Rectal smooth muscle tissue (tissue), 1 donor: ENCODE data around the gene KCNIP1.

Experiments used
- H3K27ac ChIP-seq: one replicate; pipeline ENCODE4 v1.7.0; 2013; ENCODE audit warnings: low read depth, low read length, inconsistent platforms
- H3K27me3 ChIP-seq: one replicate; pipeline ENCODE4 v1.7.0; 2013; ENCODE audit warnings: low read length; ENCODE audit not compliant: control insufficient read depth, insufficient read depth
- H3K36me3 ChIP-seq: one replicate; pipeline ENCODE4 v1.7.0; 2013; ENCODE audit warnings: low read length; ENCODE audit not compliant: control insufficient read depth, insufficient read depth
- H3K4me1 ChIP-seq: one replicate; pipeline ENCODE4 v1.7.0; 2013; ENCODE audit warnings: low read length; ENCODE audit not compliant: control insufficient read depth, insufficient read depth
- H3K4me3 ChIP-seq: one replicate; pipeline ENCODE4 v1.7.0; 2013; ENCODE audit warnings: low read length
- H3K9ac ChIP-seq: one replicate; pipeline ENCODE4 v1.7.0; 2013; ENCODE audit warnings: low read length

The KCNIP1 gene

DNA sequence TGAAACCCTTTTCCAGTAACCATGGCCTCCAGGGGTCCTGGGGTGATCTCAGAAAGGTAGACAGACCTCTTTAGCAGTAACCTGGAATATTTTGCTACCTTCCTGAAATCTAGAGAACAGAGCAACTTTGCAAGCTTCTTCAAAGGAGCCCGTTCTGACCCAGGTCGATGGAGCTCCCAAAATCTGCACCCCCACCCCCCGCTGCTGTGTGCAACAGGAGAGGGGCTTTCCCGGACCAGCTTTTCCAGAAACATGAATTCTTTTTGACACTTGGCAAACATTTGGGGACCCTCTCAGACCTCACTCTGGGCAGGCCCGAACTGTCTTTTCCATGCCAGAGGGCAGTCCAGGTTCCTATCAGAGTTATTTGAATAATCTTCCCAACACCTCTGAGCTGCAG lies 65.3 kb downstream of the KCNIP1 start:
- Histone ChIP-seq H3K36me3 (no peaks in the 10 kb centered on the region), H3K9ac (no peak overlapping the region), H3K4me3 (no peak overlapping the region), H3K27ac (no peak overlapping the region), H3K27me3 (no peaks in the 10 kb centered on the region), H3K4me1 (no peaks in the 10 kb centered on the region)

DNA sequence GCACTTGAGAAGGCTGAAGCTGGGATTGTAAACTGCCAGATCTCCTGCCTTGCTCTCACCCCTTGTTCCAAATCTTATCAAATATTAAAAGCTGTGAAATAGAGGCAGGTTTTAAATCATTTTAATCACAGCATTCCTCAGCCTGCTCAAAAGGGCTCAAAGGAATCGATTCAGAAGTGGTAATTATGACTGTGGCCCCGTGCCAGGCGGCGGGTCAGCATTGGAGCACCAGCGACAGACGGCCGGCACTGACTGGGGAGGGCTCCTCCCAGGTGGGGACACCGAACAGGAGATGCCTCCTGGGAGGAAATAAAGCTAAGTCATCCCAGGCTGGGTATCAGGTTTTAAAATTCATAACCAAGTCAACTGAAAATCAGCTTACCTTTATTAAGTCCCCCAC lies 66.7 kb downstream of the KCNIP1 start:
- Histone ChIP-seq H3K4me3 (no peak overlapping the region), H3K9ac (no peak overlapping the region), H3K27me3 (no peaks in the 10 kb centered on the region), H3K27ac (no peak overlapping the region), H3K36me3 (no peaks in the 10 kb centered on the region), H3K4me1 (no peaks in the 10 kb centered on the region)

- H3K27me3 ChIP-seq, result no peaks in the 10 kb centered on the region
- H3K4me3 ChIP-seq, result no peak overlapping the region
- H3K9ac ChIP-seq, result no peak overlapping the region
- no peaks in the 10 kb centered on the region for H3K36me3 ChIP-seq
- H3K4me1 ChIP-seq, result no peaks in the 10 kb centered on the region
- H3K27ac ChIP-seq, result no peak overlapping the region
These were observed 67.5 kb downstream of the KCNIP1 start for GRCh38 chr5:170571281-170571731.

DNA sequence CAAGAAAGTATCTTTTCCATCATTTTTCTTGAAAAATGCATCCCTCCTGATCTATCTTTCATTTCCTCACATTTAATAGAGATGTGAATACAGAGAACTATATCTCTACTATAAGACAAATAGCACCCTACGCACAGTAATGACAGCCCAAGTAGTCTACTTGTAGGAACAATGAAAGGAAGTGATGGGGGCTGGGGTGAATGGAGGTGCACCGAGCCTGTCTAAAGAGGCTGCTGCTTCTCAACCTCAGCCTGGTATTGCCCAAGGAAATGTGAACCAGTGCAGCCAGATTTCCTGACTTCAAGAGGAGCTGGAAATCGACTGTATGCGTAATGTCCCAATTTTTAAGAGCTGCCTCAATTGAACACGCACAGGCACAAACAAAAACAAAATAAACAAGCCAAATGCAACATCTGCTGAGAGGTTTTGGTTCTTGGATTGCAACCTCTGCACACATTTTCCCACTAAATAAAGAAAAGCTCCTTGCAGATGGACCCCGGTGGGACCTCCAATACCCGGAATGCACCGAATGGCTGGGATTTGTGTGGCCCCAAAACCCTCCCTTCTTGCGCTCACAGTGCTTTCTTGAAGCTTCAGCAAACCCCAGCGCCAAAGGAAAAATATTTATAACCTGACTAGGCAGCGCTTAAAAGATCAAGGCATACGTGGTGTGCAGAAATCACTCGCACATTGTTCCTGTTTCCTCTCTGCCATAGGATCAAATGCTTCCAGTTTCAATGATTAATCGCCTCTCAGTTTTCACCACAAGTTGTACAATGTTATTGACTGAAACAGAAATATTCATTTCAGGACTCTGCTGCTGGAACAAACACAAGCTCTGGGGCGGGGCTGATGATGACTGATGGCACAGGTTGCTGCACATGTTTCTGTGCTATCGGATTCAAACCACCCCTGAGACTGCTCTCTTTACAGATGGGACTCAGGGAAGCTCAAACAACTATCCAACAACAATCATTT lies 68.3 kb downstream of the KCNIP1 start:
- H3K4me3 ChIP-seq, result no peak overlapping the region
- no peaks in the 10 kb centered on the region for H3K27me3 ChIP-seq

DNA sequence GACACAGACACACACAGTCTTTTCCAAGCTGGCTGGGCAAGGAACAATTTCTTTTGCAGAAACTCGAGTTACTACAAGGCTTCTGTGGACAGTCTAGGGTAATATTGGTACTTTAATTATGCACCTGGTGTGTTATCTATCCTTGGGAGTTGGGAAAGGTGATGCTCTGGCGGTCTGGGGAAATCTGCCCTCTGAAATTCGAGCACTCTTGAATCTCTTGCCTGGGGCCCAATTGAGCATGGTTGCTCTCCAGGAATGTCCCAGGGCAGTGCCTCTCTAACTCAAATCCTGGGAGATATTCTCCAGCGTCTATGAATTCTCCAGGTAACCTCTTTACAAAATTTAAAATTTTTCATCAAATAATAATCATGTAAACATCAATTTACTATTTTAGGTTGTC lies 69.3 kb downstream of the KCNIP1 start:
- no peak overlapping the region for H3K9ac ChIP-seq
- no peak overlapping the region for H3K4me3 ChIP-seq
- no peaks in the 10 kb centered on the region for H3K4me1 ChIP-seq
- no peak overlapping the region for H3K27ac ChIP-seq
- no peaks in the 10 kb centered on the region for H3K27me3 ChIP-seq
- H3K36me3 ChIP-seq, result no peaks in the 10 kb centered on the region

More for the DNA sequence above, 68.3 kb downstream of the KCNIP1 start:
- no peak overlapping the region for H3K9ac ChIP-seq
- no peaks in the 10 kb centered on the region for H3K4me1 ChIP-seq
- no peak overlapping the region for H3K27ac ChIP-seq
- no peaks in the 10 kb centered on the region for H3K36me3 ChIP-seq

GRCh38 chr5:170573660-170574059 lies 69.8 kb downstream of the KCNIP1 start:
- no peaks in the 10 kb centered on the region for H3K27me3 ChIP-seq
- H3K4me3 ChIP-seq, result no peak overlapping the region
- no peaks in the 10 kb centered on the region for H3K36me3 ChIP-seq
- no peaks in the 10 kb centered on the region for H3K4me1 ChIP-seq
- H3K9ac ChIP-seq, result no peak overlapping the region
- H3K27ac ChIP-seq, result no peak overlapping the region

- no peak overlapping the region for H3K27ac ChIP-seq
- no peak overlapping the region for H3K9ac ChIP-seq
- H3K4me3 ChIP-seq, result no peak overlapping the region
These were observed 73.0 kb downstream of the KCNIP1 start for GRCh38 chr5:170576602-170577535.

GRCh38 chr5:170579601-170580000 lies 75.8 kb downstream of the KCNIP1 start:
- H3K27me3 ChIP-seq, result no peaks in the 10 kb centered on the region
- no peaks in the 10 kb centered on the region for H3K36me3 ChIP-seq
- no peak overlapping the region for H3K27ac ChIP-seq
- H3K9ac ChIP-seq, result no peak overlapping the region
- H3K4me3 ChIP-seq, result no peak overlapping the region
- H3K4me1 ChIP-seq, result no peaks in the 10 kb centered on the region

More at GRCh38 chr5:170576602-170577535, 73.0 kb downstream of the KCNIP1 start:
- Histone ChIP-seq H3K36me3 (no peaks in the 10 kb centered on the region), H3K4me1 (no peaks in the 10 kb centered on the region), H3K27me3 (no peaks in the 10 kb centered on the region)

- H3K36me3 ChIP-seq, result no peaks in the 10 kb centered on the region
- no peak overlapping the region for H3K9ac ChIP-seq
- H3K4me1 ChIP-seq, result no peaks in the 10 kb centered on the region
- no peaks in the 10 kb centered on the region for H3K27me3 ChIP-seq
- no peak overlapping the region for H3K4me3 ChIP-seq
- no peak overlapping the region for H3K27ac ChIP-seq
These were observed 77.4 kb downstream of the KCNIP1 start for GRCh38 chr5:170581211-170581610.

- Histone ChIP-seq H3K36me3 (no peaks in the 10 kb centered on the region), H3K9ac (no peak overlapping the region), H3K4me3 (no peak overlapping the region), H3K4me1 (no peaks in the 10 kb centered on the region), H3K27me3 (no peaks in the 10 kb centered on the region), H3K27ac (no peak overlapping the region)
These were observed 79.0 kb downstream of the KCNIP1 start for GRCh38 chr5:170582644-170583330.

GRCh38 chr5:170584003-170584402 lies 80.2 kb downstream of the KCNIP1 start:
- no peaks in the 10 kb centered on the region for H3K27me3 ChIP-seq
- H3K9ac ChIP-seq, result no peak overlapping the region
- no peak overlapping the region for H3K27ac ChIP-seq
- no peaks in the 10 kb centered on the region for H3K36me3 ChIP-seq
- H3K4me3 ChIP-seq, result no peak overlapping the region
- no peaks in the 10 kb centered on the region for H3K4me1 ChIP-seq
